GM19240 (cell line): Measurements from ENCODE around the gene NFKB2.
A peak's percentile ranks its signal among the peaks of the same experiment; 100 is the strongest.

Experiments used
- DNase-seq: peaks from one replicate; pipeline ENCODE4 v3.0.0; 2011; ENCODE audit warnings: low spot score; ENCODE audit not compliant: insufficient read length

NFKB2 gene

DNA sequence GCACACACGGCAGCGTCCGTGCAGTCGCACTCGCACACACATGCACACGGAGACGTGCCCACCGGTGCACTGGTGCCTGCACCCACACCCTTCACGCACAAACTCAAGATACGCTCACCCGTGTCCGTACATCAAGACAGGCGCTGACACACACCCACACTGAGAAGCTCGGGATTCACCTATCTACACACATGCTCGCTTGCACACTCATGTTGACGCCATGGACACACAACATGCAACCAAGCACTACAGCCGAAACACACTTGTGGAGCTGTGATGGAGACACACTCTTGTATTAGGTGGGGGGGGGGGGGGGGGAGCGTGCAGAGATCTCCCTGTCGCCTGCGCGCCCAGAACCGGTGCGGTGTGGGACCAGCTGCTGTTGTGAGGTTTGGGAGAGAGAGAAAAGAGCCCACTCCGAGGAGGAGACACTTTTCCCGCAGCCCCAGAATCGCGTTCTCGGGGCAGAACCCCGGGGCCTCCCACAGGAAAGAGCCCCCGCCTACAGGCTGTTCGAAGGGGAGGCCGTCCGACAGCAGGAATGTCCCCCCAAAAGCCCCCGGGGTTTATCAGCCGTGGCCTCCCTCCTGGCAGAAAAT is 605 bp upstream of the NFKB2 start:
- DNase-seq = no peak

DNA sequence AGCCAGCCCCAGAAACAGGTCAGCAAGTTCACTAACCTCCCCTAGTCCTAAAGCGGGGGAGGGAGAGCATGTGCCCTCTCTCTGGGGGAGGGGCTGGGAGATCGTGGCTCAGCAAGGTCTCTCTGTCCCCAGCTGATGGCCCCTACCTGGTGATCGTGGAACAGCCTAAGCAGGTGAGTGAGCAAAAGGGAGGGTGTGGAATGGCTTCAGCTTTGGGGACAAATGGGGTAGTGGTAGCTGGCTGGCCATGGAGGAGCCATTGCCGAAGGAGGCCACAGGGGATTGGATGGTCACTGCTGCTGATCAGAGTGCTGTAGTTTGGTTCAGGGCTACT is 779 bp downstream of the NFKB2 start:
- no peak for DNase-seq

DNA sequence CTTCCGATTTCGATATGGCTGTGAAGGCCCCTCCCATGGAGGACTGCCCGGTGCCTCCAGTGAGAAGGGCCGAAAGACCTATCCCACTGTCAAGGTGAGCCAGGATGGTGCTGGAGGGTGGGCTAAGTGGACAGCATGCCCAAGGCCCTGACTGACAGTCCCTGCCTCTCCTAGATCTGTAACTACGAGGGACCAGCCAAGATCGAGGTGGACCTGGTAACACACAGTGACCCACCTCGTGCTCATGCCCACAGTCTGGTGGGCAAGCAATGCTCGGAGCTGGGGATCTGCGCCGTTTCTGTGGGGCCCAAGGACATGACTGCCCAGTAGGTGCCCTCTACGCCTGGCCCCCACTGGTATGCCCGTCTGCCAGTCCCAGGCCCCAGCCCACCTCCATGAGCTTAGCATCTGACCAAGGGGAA is 1.2 kb downstream of the NFKB2 start:
- no peak for DNase-seq

DNA sequence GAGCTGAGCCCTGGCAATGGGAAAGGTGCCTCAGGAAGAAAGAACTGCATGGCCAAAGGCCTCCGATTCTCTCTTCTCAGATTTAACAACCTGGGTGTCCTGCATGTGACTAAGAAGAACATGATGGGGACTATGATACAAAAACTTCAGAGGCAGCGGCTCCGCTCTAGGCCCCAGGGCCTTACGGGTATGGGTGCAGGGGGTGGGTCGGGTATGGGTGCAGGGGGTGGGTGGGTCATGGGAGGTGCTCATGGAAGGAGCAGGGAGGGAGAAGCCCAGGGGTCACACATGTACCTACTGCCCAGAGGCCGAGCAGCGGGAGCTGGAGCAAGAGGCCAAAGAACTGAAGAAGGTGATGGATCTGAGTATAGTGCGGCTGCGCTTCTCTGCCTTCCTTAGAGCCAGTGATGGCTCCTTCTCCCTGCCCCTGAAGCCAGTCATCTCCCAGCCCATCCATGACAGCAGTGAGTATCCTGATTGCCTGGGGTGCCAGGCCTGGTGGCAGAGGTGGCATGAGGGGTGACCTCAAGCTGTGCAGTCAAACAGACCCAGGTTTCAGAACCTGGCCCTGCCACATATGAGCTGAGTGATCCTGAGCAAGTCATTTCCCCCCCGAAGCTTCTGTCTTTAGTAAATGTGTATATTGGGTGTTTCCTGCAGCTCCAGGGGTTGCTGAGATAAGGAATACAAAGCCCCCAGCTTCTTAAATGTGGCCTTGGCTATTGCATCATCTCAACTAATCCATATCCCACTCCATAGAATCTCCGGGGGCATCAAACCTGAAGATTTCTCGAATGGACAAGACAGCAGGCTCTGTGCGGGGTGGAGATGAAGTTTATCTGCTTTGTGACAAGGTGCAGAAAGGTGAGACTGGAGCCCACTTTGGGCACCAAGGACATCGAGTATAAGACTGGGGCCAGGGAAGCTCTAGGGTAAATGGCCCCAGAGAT is 2.0 kb downstream of the NFKB2 start:
- DNase-seq = no peak

DNA sequence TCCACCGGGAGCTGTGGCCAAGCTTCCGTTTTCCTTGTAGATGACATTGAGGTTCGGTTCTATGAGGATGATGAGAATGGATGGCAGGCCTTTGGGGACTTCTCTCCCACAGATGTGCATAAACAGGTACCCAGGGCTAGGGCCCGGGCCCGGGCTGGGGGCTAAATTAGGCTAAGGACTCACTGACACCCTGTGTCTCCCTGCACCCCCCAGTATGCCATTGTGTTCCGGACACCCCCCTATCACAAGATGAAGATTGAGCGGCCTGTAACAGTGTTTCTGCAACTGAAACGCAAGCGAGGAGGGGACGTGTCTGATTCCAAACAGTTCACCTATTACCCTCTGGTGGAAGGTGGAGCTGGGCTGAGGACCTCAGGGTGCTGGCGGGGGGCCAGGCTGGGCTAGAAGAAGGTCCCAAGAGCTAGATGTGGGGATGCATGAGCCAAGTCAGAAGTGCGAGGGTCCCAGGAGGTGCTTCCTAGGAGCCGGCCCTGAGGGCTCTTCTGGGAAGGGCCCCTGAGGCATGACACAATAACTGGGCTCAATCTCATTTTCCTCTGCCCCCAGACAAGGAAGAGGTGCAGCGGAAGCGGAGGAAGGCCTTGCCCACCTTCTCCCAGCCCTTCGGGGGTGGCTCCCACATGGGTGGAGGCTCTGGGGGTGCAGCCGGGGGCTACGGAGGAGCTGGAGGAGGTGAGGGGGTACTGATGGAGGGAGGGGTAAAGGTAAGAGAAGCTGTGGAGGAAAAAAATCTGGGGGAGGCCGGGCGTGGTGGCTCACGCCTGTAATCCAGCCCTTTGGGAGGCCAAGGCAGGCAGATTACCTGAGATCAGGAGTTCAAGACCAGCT is 2.9 kb downstream of the NFKB2 start:
- no peak for DNase-seq

DNA sequence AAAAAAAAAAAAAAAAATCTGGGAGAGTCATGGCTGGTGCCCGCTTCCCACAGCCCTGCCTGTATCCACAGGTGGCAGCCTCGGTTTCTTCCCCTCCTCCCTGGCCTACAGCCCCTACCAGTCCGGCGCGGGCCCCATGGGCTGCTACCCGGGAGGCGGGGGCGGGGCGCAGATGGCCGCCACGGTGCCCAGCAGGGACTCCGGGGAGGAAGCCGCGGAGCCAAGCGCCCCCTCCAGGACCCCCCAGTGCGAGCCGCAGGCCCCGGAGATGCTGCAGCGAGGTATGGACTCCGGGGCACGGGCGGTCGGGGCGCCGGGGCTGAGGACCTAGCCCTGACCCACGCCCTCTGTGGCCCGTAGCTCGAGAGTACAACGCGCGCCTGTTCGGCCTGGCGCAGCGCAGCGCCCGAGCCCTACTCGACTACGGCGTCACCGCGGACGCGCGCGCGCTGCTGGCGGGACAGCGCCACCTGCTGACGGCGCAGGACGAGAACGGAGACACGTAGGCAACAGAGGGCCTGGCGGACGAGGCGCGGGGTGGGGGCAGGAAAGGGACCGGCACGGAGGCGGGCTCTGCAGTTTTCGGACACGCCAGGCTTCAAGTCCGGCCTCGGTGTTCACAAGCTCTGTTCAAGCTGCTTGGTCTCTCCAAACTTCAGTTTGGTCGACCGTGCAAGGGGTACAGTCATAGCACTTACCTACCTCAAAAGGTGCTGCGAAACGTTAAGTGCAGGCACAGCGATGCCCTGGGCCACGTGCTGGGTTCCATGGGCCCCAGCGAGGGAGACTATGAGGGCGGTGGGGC is 3.9 kb downstream of the NFKB2 start:
- DNase-seq = peak; percentile 91

DNA sequence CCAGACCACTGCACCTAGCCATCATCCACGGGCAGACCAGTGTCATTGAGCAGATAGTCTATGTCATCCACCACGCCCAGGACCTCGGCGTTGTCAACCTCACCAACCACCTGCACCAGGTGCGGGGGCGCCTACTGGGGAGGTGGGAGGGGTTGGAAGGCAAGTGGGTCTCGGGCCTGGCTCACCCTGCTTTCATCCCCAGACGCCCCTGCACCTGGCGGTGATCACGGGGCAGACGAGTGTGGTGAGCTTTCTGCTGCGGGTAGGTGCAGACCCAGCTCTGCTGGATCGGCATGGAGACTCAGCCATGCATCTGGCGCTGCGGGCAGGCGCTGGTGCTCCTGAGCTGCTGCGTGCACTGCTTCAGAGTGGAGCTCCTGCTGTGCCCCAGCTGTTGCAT is 4.6 kb downstream of the NFKB2 start:
- no peak for DNase-seq

DNA sequence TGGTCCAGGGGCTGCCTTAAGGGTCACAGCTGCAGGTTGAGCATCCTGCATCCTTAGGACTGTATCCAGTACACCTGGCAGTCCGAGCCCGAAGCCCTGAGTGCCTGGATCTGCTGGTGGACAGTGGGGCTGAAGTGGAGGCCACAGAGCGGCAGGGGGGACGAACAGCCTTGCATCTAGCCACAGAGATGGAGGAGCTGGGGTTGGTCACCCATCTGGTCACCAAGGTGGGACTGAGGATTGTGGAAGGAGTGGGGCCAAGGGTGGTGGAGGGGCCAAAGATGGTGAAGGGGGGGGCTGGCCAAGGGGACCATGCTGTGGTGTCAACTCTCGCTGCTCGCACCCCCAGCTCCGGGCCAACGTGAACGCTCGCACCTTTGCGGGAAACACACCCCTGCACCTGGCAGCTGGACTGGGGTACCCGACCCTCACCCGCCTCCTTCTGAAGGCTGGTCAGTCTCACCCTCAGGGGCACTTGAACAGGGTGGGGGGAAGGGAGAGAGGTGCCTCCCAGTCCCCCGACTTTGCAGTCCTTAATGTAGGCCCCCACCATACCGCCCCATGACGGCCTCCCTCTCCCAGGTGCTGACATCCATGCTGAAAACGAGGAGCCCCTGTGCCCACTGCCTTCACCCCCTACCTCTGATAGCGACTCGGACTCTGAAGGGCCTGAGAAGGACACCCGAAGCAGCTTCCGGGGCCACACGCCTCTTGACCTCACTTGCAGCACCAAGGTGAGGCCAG is 5.3 kb downstream of the NFKB2 start:
- DNase-seq = no peak

DNA sequence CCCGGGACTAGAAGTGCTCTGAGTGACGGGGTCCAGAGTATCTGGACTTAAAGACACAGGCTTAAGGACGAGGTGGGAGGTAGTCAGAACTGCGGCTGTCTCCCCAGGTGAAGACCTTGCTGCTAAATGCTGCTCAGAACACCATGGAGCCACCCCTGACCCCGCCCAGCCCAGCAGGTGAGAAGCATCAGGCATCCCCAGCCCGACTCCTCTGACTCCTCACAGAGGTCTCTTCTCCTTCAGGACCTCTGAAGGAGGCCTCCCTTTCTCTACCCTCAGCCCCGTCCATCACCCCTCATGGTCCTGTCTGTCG is 5.8 kb downstream of the NFKB2 start:
- DNase-seq = no peak

DNA sequence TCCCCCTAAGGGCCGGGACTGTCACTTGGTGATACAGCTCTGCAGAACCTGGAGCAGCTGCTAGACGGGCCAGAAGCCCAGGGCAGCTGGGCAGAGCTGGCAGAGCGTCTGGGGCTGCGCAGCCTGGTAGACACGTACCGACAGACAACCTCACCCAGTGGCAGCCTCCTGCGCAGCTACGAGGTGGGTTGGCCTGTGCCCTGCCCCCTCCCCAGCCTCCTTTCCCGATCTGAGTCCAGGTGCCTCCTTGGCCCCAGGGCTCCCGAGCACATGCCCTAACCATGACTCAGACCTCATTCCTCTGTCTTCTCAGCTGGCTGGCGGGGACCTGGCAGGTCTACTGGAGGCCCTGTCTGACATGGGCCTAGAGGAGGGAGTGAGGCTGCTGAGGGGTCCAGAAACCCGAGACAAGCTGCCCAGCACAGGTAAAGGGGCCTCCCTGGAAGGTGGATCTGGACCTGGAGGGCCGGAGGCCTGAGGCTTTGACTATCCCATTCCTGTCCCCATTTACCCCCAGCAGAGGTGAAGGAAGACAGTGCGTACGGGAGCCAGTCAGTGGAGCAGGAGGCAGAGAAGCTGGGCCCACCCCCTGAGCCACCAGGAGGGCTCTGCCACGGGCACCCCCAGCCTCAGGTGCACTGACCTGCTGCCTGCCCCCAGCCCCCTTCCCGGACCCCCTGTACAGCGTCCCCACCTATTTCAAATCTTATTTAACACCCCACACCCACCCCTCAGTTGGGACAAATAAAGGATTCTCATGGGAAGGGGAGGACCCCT is 6.4 kb downstream of the NFKB2 start:
- DNase-seq = no peak

DNA sequence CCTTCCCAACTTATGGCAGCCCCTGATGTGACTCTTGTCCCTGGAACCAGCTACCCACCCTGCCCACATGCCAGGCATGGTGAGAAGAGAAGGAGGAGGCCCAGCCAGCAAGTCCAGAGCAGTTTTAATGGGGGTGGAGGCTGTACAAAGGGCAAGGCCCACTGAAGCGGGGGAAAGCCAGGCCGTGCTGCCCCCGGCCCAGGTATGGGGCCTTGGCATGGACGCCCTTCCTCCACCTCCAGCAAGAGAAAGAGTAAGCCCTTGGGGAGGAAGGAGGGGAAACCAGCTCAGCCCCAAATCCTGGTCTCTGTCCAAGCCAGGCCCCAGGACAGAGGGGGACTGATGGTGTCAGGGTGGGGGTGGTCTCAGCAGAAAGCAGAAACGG is 7.0 kb downstream of the NFKB2 start:
- DNase-seq = no peak

DNA sequence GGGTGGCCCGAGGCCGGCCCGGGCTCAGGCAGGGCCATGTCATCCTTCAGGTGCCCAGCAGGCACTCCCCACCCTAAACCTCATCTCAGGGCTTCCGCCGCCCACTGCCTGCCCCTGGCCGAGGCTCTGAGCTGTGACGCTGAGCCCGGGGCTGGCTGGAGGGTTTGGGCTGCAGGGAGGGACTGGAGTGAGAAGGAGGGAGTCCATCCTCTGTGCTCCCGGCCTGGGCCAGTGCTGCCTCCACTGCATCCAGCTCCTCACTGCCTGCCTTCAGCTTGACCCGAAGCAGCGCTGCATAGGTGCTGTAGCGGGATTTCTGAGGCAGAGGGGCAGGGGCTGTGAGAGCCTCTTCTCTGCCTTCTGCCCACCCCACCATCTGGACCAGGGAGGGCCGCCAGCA is 7.6 kb downstream of the NFKB2 start:
- DNase-seq = no peak

DNA sequence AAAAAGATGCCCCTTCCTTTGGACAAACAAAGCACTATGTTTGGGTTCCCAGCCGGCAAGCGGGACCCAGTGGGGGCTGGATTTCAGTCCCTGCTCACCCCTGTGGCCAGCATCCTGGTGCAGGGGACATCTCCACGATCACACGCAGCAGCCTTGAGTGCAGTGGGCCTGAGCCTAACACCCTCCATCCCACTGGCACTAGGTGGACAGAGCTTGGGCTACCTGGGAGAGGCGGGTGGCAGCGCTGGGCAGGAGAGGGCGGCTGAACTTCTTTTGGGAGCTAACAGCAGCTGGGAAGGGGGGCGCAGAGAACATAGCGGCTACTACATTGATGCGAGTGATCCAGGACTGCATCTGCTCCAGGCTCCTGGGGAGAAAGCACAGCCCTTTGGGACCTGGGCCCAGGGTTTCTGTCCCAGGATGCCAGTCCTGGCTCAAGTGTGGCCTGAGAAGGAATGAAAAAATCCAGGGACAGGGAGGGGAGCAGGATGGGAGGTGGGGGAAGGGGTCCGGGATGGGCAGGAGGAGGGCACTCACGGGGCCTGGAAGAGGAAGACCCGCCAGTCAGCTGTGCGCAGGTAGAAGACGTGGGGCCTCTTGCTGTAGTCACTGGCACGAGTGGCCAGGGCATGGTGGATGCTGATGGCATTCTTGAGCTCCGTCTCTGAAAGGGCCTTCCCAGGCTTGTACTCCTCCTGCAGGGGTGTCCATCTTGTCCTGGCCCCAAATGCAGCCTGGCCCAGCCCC is 9.0 kb downstream of the NFKB2 start:
- DNase-seq = no peak

DNA sequence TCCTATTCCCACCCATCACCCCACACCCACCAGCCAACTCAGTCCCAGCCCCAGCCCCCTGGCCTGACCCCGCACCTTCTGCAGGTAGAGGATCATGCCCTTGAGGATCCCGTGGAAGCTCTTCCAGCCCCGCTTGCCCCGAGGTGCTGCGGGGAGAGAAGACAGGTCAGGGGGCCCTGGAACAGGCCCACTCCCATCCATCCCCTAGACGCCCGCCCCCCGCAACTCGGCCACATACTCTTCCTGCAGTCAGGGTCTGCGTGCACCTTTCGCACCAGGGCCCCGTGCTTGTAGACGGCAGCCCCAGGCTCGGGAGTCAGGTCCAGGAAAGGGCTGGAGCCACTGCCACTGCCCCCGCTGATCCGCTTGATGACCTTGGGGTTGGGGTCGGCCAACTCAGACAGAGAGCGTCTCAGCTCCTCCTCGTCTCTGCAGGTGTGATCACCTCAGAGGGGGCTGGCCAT is 9.6 kb downstream of the NFKB2 start:
- DNase-seq = no peak

DNA sequence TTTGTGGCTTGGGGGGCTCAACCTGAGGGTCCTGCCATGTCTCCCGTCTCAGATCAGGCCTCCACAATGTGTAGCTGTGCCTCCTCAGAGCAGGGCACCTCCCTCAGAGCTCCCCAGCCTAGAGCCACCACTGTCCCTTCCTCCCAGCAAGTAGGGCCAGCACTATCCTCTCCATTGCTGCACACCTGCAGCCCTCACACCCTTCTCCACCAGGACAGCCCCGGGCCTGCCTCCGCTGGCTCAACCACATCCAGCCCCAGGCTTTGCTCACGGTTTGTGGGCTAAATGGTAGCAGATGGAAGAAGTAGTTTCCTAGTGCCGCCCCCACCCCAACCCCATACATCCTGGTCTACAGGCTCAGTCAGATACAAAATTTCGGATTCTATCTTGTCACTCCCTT is 10.1 kb downstream of the NFKB2 start:
- DNase-seq = no peak

DNA sequence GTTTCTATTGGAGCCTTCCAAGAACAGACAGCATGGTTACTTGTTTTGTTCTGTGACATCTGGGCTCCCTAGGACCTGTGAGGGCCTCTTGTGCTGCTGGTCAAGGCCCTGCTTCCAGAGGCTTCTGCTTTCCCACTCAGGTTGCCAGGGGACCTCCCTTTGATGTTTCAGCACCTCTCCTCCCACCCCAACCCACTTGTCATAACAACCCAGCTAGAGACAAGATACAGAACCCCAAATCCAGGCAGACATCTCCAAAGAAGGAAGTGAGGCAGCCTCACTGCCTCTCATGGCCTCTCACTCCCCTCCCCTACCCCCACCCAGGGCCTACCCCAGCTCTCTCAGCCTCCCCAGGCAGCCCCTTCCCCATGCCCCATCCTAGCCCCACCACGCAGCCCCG is 11.3 kb downstream of the NFKB2 start:
- no peak for DNase-seq

DNA sequence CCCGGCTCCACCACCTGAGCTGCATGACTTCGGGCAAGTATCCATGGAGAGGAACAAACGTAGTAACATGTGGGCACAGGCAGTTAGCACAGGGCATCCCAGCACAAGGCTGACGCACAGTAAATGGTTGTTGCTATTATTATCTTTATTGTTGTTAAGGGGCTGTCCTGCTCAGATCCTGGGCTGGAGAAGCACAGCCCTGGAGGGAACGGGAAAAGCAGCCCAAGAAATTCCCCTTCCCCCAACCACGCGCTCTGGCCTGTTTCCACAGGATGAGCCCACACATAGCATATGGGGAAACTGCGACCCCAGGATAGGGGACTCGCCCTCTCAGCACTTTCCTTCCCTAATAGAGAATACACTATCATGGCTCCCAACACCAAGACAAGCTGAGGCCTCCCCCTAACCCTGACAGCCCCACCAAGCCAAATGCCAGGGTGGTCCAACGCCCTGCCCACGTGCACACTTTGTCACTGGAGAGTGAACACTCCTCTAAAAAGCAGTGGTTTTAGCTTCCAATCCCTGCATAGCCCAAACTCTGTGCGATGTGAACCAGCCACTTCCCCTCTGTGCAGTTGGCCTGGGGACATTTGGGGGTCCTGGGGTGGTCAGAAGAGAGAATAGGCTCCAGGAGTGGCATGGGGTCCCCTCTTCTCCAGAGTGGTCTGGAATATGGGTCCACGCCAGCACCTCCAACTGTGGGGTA is 12.1 kb downstream of the NFKB2 start:
- no peak for DNase-seq

DNA sequence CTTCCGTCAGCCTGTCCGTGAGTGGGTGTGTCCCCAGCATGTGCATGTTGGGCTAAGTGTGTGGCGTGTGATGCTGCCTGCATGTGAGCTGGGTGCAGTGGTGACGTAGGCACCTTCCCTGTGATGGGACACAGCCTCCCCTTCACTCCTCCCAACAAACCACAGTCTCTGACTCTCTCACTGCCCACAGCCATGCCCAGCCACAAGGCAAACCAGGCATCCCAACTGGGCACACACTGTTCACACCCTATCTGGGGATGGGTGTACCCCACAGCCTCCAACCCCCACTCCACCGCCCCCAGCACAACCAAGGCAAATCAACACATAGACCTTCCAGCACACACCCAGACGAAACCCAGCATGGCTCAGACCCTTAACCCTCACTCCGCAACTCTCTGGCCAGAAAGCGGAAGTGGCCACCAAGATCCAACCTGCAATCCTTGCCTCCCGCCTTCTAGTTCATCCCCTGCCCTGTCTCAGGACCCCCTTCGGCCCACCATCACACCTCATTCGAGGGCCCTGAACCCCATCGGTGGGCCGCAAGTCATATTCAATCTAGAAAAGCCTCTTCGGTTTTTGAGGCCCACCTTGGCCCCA is 12.7 kb downstream of the NFKB2 start:
- no peak for DNase-seq
